ENCODE data around the gene CHAD. TPM values are rescaled to one million over a fixed set of nuclear protein-coding genes. Genes with fewer than 3 reads are reported as not detected.

Gene CHAD
- total and polyA plus RNA-seq, 2 of the 13 experiments (the other 11 are each of a cell fraction or from before 2014, with no cell fraction given): 1.4 TPM; not detected in 1

- TF ChIP-seq ZFP91 (CRISPR knock-in tag; IDR thresholded peaks at IDR 0.05; ENCODE audit: borderline replicate concordance) (peak; percentile 91), FOXJ3 (CRISPR knock-in tag; IDR thresholded peaks at IDR 0.05; ENCODE audit: borderline replicate concordance) (no peak), RERE (CRISPR knock-in tag; IDR thresholded peaks at IDR 0.05; ENCODE audit: low read depth) (no peak; the same call in 1 of the 2 replicates), ZNF761 (CRISPR knock-in tag; conservative IDR thresholded peaks at IDR 0.05) (peak; percentile 98), MZF1 (CRISPR knock-in tag; IDR thresholded peaks at IDR 0.05; ENCODE audit: borderline replicate concordance) (no peak), ZNF570 (CRISPR knock-in tag; IDR thresholded peaks at IDR 0.05; ENCODE audit: borderline replicate concordance) (peak; percentile 66; the same call in 1 of the 2 replicates), SMAD1 (CRISPR knock-in tag; IDR thresholded peaks at IDR 0.05; ENCODE audit: borderline replicate concordance, low read depth) (peak; percentile 100), ZNF746 (CRISPR knock-in tag; IDR thresholded peaks at IDR 0.05) (peak; percentile 74), ARNT (IDR thresholded peaks at IDR 0.05) (no peak), IRF1 (CRISPR knock-in tag; IDR thresholded peaks at IDR 0.05; ENCODE audit: low read depth) (0 out of 2 replicates have a peak, but pooled peaks have one; percentile 50), SMAD9 (CRISPR knock-in tag; IDR thresholded peaks at IDR 0.05) (no peak), KAT7 (CRISPR knock-in tag; IDR thresholded peaks at IDR 0.05; ENCODE audit: borderline replicate concordance) (peak; percentile 92), ZNF382 (CRISPR knock-in tag; IDR thresholded peaks at IDR 0.05; ENCODE audit: borderline replicate concordance) (no peak), ZNF770 (CRISPR knock-in tag; IDR thresholded peaks at IDR 0.05) (peak; percentile 81), HNRNPL (IDR thresholded peaks at IDR 0.05; ENCODE audit: low read depth, low read length) (no peak), SRSF9 (IDR thresholded peaks at IDR 0.05; ENCODE audit: borderline replicate concordance, insufficient read depth, low read depth, low read length, poor library complexity, severe bottlenecking) (no peak), ZNF367 (CRISPR knock-in tag; IDR thresholded peaks at IDR 0.05; ENCODE audit: borderline replicate concordance) (no peak), MTF1 (CRISPR knock-in tag; IDR thresholded peaks at IDR 0.05) (no peak; the same call in 1 of the 2 replicates)
Measured at GRCh38 chr17:50478391-50479381, 10.0 kb upstream of the CHAD start, which contains the start of gene RSAD1 (continued).
